ENCODE measurements around the gene JAG1.

DNA sequence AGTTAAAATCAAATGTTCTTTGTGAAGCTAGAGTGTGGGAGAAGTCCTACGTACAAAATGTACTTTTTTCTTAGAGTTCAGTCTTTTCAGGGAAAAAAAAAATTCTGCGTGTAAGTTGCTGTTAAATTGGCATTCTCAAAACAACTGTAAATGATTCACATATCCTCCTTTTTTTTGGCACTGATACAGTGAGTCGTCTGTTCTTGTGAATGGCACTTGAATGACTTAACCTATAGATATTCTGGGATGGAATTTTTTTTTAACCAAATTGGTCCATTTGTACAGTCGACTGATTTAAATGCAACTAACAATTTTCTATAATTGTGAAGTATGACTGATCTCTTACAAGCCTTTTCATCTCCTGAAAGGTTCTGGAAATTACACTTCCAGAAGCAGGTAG lies 5.5 kb upstream of the JAG1 start:
- TF ChIP-seq YY1 (IDR thresholded peaks at IDR 0.05; ENCODE audit: insufficient read depth, insufficient read length), result no peak
- TF ChIP-seq SUZ12 (IDR thresholded peaks at IDR 0.05; ENCODE audit: extremely low read depth, insufficient read depth, insufficient read length), result no peak

Measured in NT2/D1 (cell line).